ENCODE results near the gene CSF2. TPM values are rescaled to one million over a fixed set of nuclear protein-coding genes. Genes with fewer than 3 reads are reported as not detected.

CSF2 gene
- polyA plus RNA-seq, 1 donor (not counting 4 experiments of a cell fraction or from before 2014, with no cell fraction given): 7.2 TPM

GRCh38 chr5:132059043-132059695, 14.4 kb upstream of the CSF2 start:
- H2AFZ ChIP-seq (ENCODE audit: control insufficient read depth, low read length): no peak overlapping the region
- no peaks in the 10 kb centered on the region for H3K79me2 ChIP-seq (ENCODE audit: control insufficient read depth, insufficient read depth, low read length)
- peaks cover 4% of the 10 kb centered on the region for H3K27me3 ChIP-seq (ENCODE audit: control insufficient read depth, extremely low read depth, insufficient read depth, low read length)
- H3K9me3 ChIP-seq (ENCODE audit: control insufficient read depth, low read depth, low read length): no peaks in the 10 kb centered on the region
- H3K4me2 ChIP-seq (ENCODE audit: control insufficient read depth, extremely low read depth, insufficient read depth, low read depth, low read length): no peak overlapping the region
- no peak for DNase-seq (ENCODE audit: low read depth, low spot score)
- no peak overlapping the region for H3K27ac ChIP-seq (ENCODE audit: control insufficient read depth, insufficient read depth, low read length)
- dilution Hi-C loops (cut with MboI; ENCODE audit: extremely low pct_ligation_motif_present, low sequenced_read_pairs): no loop called here
- no peaks in the 10 kb centered on the region for H4K20me1 ChIP-seq (ENCODE audit: control insufficient read depth, extremely low read depth, insufficient read depth, low read length)
- no peaks in the 10 kb centered on the region for H3K4me1 ChIP-seq (ENCODE audit: control insufficient read depth, extremely low read depth, insufficient read depth, low read length)
- no peak overlapping the region for H3K9ac ChIP-seq (ENCODE audit: control insufficient read depth, extremely low read depth, insufficient read depth, low read length)
- H3K36me3 ChIP-seq (ENCODE audit: control insufficient read depth in 2 of 2, extremely low read depth in 1 of 2, insufficient read depth in 2 of 2, low read length in 2 of 2): no peaks in the 10 kb centered on the region
- no peak for TF ChIP-seq EZH2 (IDR thresholded peaks at IDR 0.05; ENCODE audit: low read length)
- no peak for TF ChIP-seq CTCF (optimal IDR thresholded peaks at IDR 0.05 in 1 of 3, IDR thresholded peaks at IDR 0.05 in 1 of 3, conservative IDR thresholded peaks at IDR 0.05 in 1 of 3; ENCODE audit: extremely low read depth in 1 of 3, insufficient read depth in 2 of 3, low read length in 3 of 3)
- no peak for FAIRE-seq
- H3K9me1 ChIP-seq (ENCODE audit: control insufficient read depth, extremely low read depth, insufficient read depth, low read length): no peaks in the 10 kb centered on the region
- H3K4me3 ChIP-seq (ENCODE audit: control insufficient read depth in 2 of 3, extremely low read depth in 1 of 3, insufficient read depth in 2 of 3, low read depth in 1 of 3, low read length in 3 of 3): no peak overlapping the region

GRCh38 chr5:132059696-132060500, 13.7 kb upstream of the CSF2 start:
- no peak for DNase-seq (ENCODE audit: low read depth, low spot score)

More at GRCh38 chr5:132059696-132060500, 13.7 kb upstream of the CSF2 start:
- no peak overlapping the region for H3K9ac ChIP-seq (ENCODE audit: control insufficient read depth, extremely low read depth, insufficient read depth, low read length)
- H3K27ac ChIP-seq (ENCODE audit: control insufficient read depth, insufficient read depth, low read length): no peak overlapping the region
- no peaks in the 10 kb centered on the region for H3K9me3 ChIP-seq (ENCODE audit: control insufficient read depth, low read depth, low read length)
- dilution Hi-C loops (cut with MboI; ENCODE audit: extremely low pct_ligation_motif_present, low sequenced_read_pairs): no loop called here
- no peak for FAIRE-seq
- H3K4me1 ChIP-seq (ENCODE audit: control insufficient read depth, extremely low read depth, insufficient read depth, low read length): no peaks in the 10 kb centered on the region
- no peak overlapping the region for H2AFZ ChIP-seq (ENCODE audit: control insufficient read depth, low read length)
- TF ChIP-seq EZH2 (IDR thresholded peaks at IDR 0.05; ENCODE audit: low read length): no peak
- no peak for TF ChIP-seq CTCF (optimal IDR thresholded peaks at IDR 0.05 in 1 of 3, IDR thresholded peaks at IDR 0.05 in 1 of 3, conservative IDR thresholded peaks at IDR 0.05 in 1 of 3; ENCODE audit: extremely low read depth in 1 of 3, insufficient read depth in 2 of 3, low read length in 3 of 3)
- H3K4me3 ChIP-seq (ENCODE audit: control insufficient read depth in 2 of 3, extremely low read depth in 1 of 3, insufficient read depth in 2 of 3, low read depth in 1 of 3, low read length in 3 of 3): no peak overlapping the region
- H3K79me2 ChIP-seq (ENCODE audit: control insufficient read depth, insufficient read depth, low read length): no peaks in the 10 kb centered on the region
- no peak overlapping the region for H3K4me2 ChIP-seq (ENCODE audit: control insufficient read depth, extremely low read depth, insufficient read depth, low read depth, low read length)
- no peaks in the 10 kb centered on the region for H4K20me1 ChIP-seq (ENCODE audit: control insufficient read depth, extremely low read depth, insufficient read depth, low read length)
- H3K36me3 ChIP-seq (ENCODE audit: control insufficient read depth in 2 of 2, extremely low read depth in 1 of 2, insufficient read depth in 2 of 2, low read length in 2 of 2): no peaks in the 10 kb centered on the region
- H3K27me3 ChIP-seq (ENCODE audit: control insufficient read depth, extremely low read depth, insufficient read depth, low read length): peaks cover 4% of the 10 kb centered on the region
- no peaks in the 10 kb centered on the region for H3K9me1 ChIP-seq (ENCODE audit: control insufficient read depth, extremely low read depth, insufficient read depth, low read length)

Measured in keratinocyte (primary cell).